Caco-2 (cell line): Measurements from ENCODE around the gene NDUFA13. TPM values are rescaled to one million over a fixed set of nuclear protein-coding genes. Genes with fewer than 3 reads are reported as not detected.

Experiments
- BruUV-seq: library from RNA; stranded (reverse); fragments of 400-500 nt; replicated peaks from 2 replicates; lab custom pipeline; 2021; lab: Mats Ljungman, UMichigan
- CTCF ChIA-PET: fragments of 300-600 bp; sonication (Branson Sonifier 250); formaldehyde crosslinking; loops from one replicate; lab custom pipeline; 2022; ENCODE audit warnings: antibody characterized with exemption; lab: Charles Lee
- POLR2A ChIA-PET: fragments of 300-600 bp; sonication (Branson Sonifier 250); formaldehyde crosslinking; loops from one replicate; lab custom pipeline; 2022; ENCODE audit warnings: antibody characterized with exemption; lab: Charles Lee
- DNase-seq, 2 experiments: peaks; one replicate each; pipeline versions ENCODE4 v3.0.0 to v3.0.0-alpha.2; 2020 to 2022
- H3K27me3 ChIP-seq: replicated peaks from 2 replicates; pipeline ENCODE4 v1.6.0; 2011; ENCODE audit warnings: low read length; ENCODE audit not compliant: control insufficient read depth, insufficient read depth
- H3K36me3 ChIP-seq: 2 replicates; pipeline ENCODE4 v1.5.1; 2011; ENCODE audit warnings: low read length; ENCODE audit not compliant: control insufficient read depth, insufficient read depth
- H3K4me1 ChIP-seq: fragments of 250-450 bp; sonication (Bioruptor Pico); 2 replicates; pipeline ENCODE4 v1.5.1; 2020; ENCODE audit warnings: mild to moderate bottlenecking
- H3K4me3 ChIP-seq: 2 replicates; pipeline ENCODE4 v1.5.1; 2011; ENCODE audit warnings: low read depth, mild to moderate bottlenecking, control low read depth, low read length
- H3K9me3 ChIP-seq: fragments of 250-450 bp; sonication (Bioruptor Pico); 2 replicates; pipeline ENCODE4 v1.5.1; 2020; ENCODE audit warnings: mild to moderate bottlenecking, moderate library complexity
- H3K27ac Mint-ChIP-seq: one replicate; pipeline ENCODE4 v1.8.0; 2022; ENCODE audit warnings: mixed read lengths; ENCODE audit not compliant: unreplicated experiment
- H3K27me3 Mint-ChIP-seq: one replicate; pipeline ENCODE4 v1.8.0; 2022; ENCODE audit warnings: mixed read lengths; ENCODE audit not compliant: insufficient read depth, unreplicated experiment
- H3K36me3 Mint-ChIP-seq: one replicate; pipeline ENCODE4 v1.8.0; 2022; ENCODE audit warnings: mild to moderate bottlenecking, mixed read lengths; ENCODE audit not compliant: insufficient read depth, unreplicated experiment
- H3K4me1 Mint-ChIP-seq: one replicate; pipeline ENCODE4 v1.8.0; 2022; ENCODE audit warnings: low read depth, mixed read lengths; ENCODE audit not compliant: unreplicated experiment
- H3K4me3 Mint-ChIP-seq: one replicate; pipeline ENCODE4 v1.8.0; 2022; ENCODE audit warnings: mild to moderate bottlenecking, moderate library complexity, mixed read lengths; ENCODE audit not compliant: unreplicated experiment
- H3K9me3 Mint-ChIP-seq: one replicate; pipeline ENCODE4 v1.8.0; 2022; ENCODE audit warnings: mixed read lengths; ENCODE audit not compliant: unreplicated experiment
- CTCF ChIP-seq, 2 experiments: fragments of 200-600 bp in 1 of 2; IDR thresholded peaks; 1 replicate in 1 of 2; 2 replicates in 1 of 2; pipeline versions ENCODE4 v1.5.1 to v1.8.0; 2011 to 2022; ENCODE audit warnings: antibody characterized with exemption in 1 of 2, control low read depth in 1 of 2, inconsistent platforms in 1 of 2, low read depth in 1 of 2, low read length in 1 of 2, mild to moderate bottlenecking in 1 of 2, moderate library complexity in 1 of 2; ENCODE audit not compliant: insufficient read depth in 1 of 2, severe bottlenecking in 1 of 2, unreplicated experiment in 1 of 2
- intact Hi-C: fragments of 100-400 bp; cut with micrococcal nuclease; formaldehyde crosslinking; loops from one replicate; pipeline ENCODE4 v1.10.0; 2022; ENCODE audit not compliant: unreplicated experiment
- total RNA-seq: library from RNA; stranded (reverse); gene quantifications from 2 replicates; pipeline ENCODE4 v1.2.3, GENCODE V29; 2022

Gene NDUFA13
- total RNA-seq, 1 experiment from 2014 or later: 355 TPM

- H3K27me3 Mint-ChIP-seq: no peaks in the 10 kb centered on the region
- no peak overlapping the region for H3K27ac Mint-ChIP-seq
Observed at GRCh38 chr19:19527674-19528625, 11.9 kb downstream of the NDUFA13 start.

GRCh38 chr19:19528721-19529490 is 12.9 kb downstream of the NDUFA13 start, which contains the start of gene YJEFN3:
TSS of gene YJEFN3 (plus strand) at chr19:19528911. CDS start at chr19:19528933, 22 bp downstream.
- peaks cover 2% of the 10 kb centered on the region for H3K4me1 Mint-ChIP-seq
- Histone ChIP-seq H3K4me1 (no peaks in the 10 kb centered on the region), H3K36me3 (no peaks in the 10 kb centered on the region), H3K9me3 (no peaks in the 10 kb centered on the region), H3K4me3 (no peak within 1 kb of the TSS), H3K27me3 (no peaks in the 10 kb centered on the region)
- intact Hi-C loops: no loop called here
- H3K27me3 Mint-ChIP-seq: no peaks in the 10 kb centered on the region
- no peak for DNase-seq
- no peak for TF ChIP-seq CTCF (IDR thresholded peaks at IDR 0.05; ENCODE audit: insufficient read depth in 1 of 2, low read depth in 1 of 2, low read length in 1 of 2, severe bottlenecking in 1 of 2, unreplicated experiment in 1 of 2)
- no peaks in the 10 kb centered on the region for H3K9me3 Mint-ChIP-seq
- CTCF ChIA-PET: interaction anchor here (0.6 to 2.2 kb wide), 4 partner anchors 13 to 115 kb away, joined by 3 to 6 read pairs (median 4); partner anchors contain the start of genes GMIP and NDUFA13
- H3K36me3 Mint-ChIP-seq: peaks cover 39% of the 10 kb centered on the region
- POLR2A ChIA-PET: no interaction called here
- no peak within 1 kb of the TSS for H3K4me3 Mint-ChIP-seq
- no TSS peak for BruUV-seq
- peak within 1 kb of the TSS; percentile 58 for H3K27ac Mint-ChIP-seq

More at GRCh38 chr19:19527674-19528625, 11.9 kb downstream of the NDUFA13 start:
- BruUV-seq: no TSS peak
- intact Hi-C loops: no loop called here
- TF ChIP-seq CTCF (IDR thresholded peaks at IDR 0.05; ENCODE audit: insufficient read depth in 1 of 2, low read depth in 1 of 2, low read length in 1 of 2, severe bottlenecking in 1 of 2, unreplicated experiment in 1 of 2): no peak
- Histone ChIP-seq H3K27me3 (no peaks in the 10 kb centered on the region), H3K36me3 (no peaks in the 10 kb centered on the region), H3K4me1 (no peaks in the 10 kb centered on the region), H3K4me3 (no peak overlapping the region), H3K9me3 (no peaks in the 10 kb centered on the region)
- ChIA-PET CTCF (interaction anchor here (2.2 kb wide), 1 partner anchor 116 kb away, joined by 5 read pairs; the partner anchor contains the start of gene GMIP), POLR2A (no interaction called here)
- Mint-ChIP-seq H3K9me3 (no peaks in the 10 kb centered on the region), H3K36me3 (peaks cover 39% of the 10 kb centered on the region), H3K4me1 (no peaks in the 10 kb centered on the region), H3K4me3 (no peak overlapping the region)
- DNase-seq: no peak
